Superior temporal gyrus (tissue), 1 donor: ENCODE data around the gene SYT9.

Experiments used
- DNase-seq: peaks from one replicate; pipeline ENCODE4 v3.0.0-alpha.2; 2016; ENCODE audit errors: extremely low spot score

SYT9 gene

GRCh38 chr11:7347611-7348431 lies 96.1 kb downstream of the SYT9 start:
- no peak for DNase-seq

- no peak for DNase-seq
These were observed 97.0 kb downstream of the SYT9 start for GRCh38 chr11:7348432-7349304.

- DNase-seq = no peak
These were observed 99.5 kb downstream of the SYT9 start for GRCh38 chr11:7351228-7351627.

- DNase-seq = no peak
These were observed 101.4 kb downstream of the SYT9 start for GRCh38 chr11:7353100-7353499.

- no peak for DNase-seq
These were observed 113.0 kb downstream of the SYT9 start for GRCh38 chr11:7364660-7365059.

GRCh38 chr11:7367803-7368202 lies 116.1 kb downstream of the SYT9 start:
- DNase-seq = no peak

GRCh38 chr11:7376386-7376785 lies 124.7 kb downstream of the SYT9 start:
- no peak for DNase-seq

GRCh38 chr11:7381937-7382336 lies 130.2 kb downstream of the SYT9 start:
- no peak for DNase-seq

- no peak for DNase-seq
These were observed 131.7 kb downstream of the SYT9 start for GRCh38 chr11:7383406-7383805.

- no peak for DNase-seq
These were observed 133.0 kb downstream of the SYT9 start for GRCh38 chr11:7384691-7385090.

- no peak for DNase-seq
These were observed 133.8 kb downstream of the SYT9 start for GRCh38 chr11:7385532-7385931.

- DNase-seq = no peak
These were observed 162.5 kb downstream of the SYT9 start for GRCh38 chr11:7413961-7414915.

GRCh38 chr11:7414973-7415817 lies 163.5 kb downstream of the SYT9 start:
- no peak for DNase-seq

- no peak for DNase-seq
These were observed 164.4 kb downstream of the SYT9 start for GRCh38 chr11:7416080-7416479.

GRCh38 chr11:7417328-7417727 lies 165.6 kb downstream of the SYT9 start:
- no peak for DNase-seq

- DNase-seq = no peak
These were observed 166.4 kb downstream of the SYT9 start for GRCh38 chr11:7418061-7418460.

GRCh38 chr11:7418906-7419305 lies 167.2 kb downstream of the SYT9 start:
- no peak for DNase-seq

- no peak for DNase-seq
These were observed 169.4 kb downstream of the SYT9 start for GRCh38 chr11:7421136-7421535.

GRCh38 chr11:7422544-7423331 lies 171.0 kb downstream of the SYT9 start:
- DNase-seq = no peak

GRCh38 chr11:7423946-7424345 lies 172.2 kb downstream of the SYT9 start:
- no peak for DNase-seq
